Kidney capillary endothelial cell (primary cell): ENCODE measurements around the gene RANGRF.
A peak's percentile ranks its signal among the peaks of the same experiment; 100 is the strongest.

Experiments used
- DNase-seq: peaks from one replicate; pipeline ENCODE4 v3.0.0-alpha.2; 2018; ENCODE audit warnings: low spot score

The RANGRF gene

GRCh38 chr17:8314797-8315763 lies 26.6 kb downstream of the RANGRF start:
- no peak for DNase-seq

GRCh38 chr17:8315764-8316217 lies 27.3 kb downstream of the RANGRF start:
- no peak for DNase-seq

- no peak for DNase-seq
Measured at GRCh38 chr17:8318010-8318935, 29.8 kb downstream of the RANGRF start.

- DNase-seq: no peak
Measured at GRCh38 chr17:8320262-8320661, 31.8 kb downstream of the RANGRF start.

- no peak for DNase-seq
Measured at GRCh38 chr17:8320990-8321389, 32.5 kb downstream of the RANGRF start.

- no peak for DNase-seq
Measured at GRCh38 chr17:8322061-8322460, 33.6 kb downstream of the RANGRF start.

GRCh38 chr17:8324132-8324531 lies 35.7 kb downstream of the RANGRF start:
- no peak for DNase-seq

GRCh38 chr17:8324923-8325322 lies 36.5 kb downstream of the RANGRF start:
- no peak for DNase-seq

GRCh38 chr17:8326511-8327302 lies 38.2 kb downstream of the RANGRF start:
- DNase-seq: peak; percentile 52

- DNase-seq: no peak
Measured at GRCh38 chr17:8327303-8327649, 38.8 kb downstream of the RANGRF start.

- no peak for DNase-seq
Measured at GRCh38 chr17:8332128-8332527, 43.7 kb downstream of the RANGRF start.

- DNase-seq: no peak
Measured at GRCh38 chr17:8332688-8333087, 44.2 kb downstream of the RANGRF start.

- DNase-seq: no peak
Measured at GRCh38 chr17:8333281-8333680, 44.8 kb downstream of the RANGRF start.

- no peak for DNase-seq
Measured at GRCh38 chr17:8337802-8338752, 49.6 kb downstream of the RANGRF start.

- no peak for DNase-seq
Measured at GRCh38 chr17:8338753-8339140, 50.3 kb downstream of the RANGRF start.

- DNase-seq: no peak
Measured at GRCh38 chr17:8339540-8339939, 51.1 kb downstream of the RANGRF start, which contains the start of gene ODF4. Gene ODF4 (plus strand): TSS chr17:8339840. CDS start chr17:8340052, 212 bp downstream.
